ENCODE data around the gene FEZ2.
A peak's percentile ranks its signal among the peaks of the same experiment; 100 is the strongest.

FEZ2 gene

GRCh38 chr2:36530178-36530982 lies 67.6 kb downstream of the FEZ2 start:
- DNase-seq (ENCODE audit: low spot score), result no peak

GRCh38 chr2:36528766-36529392 lies 69.1 kb downstream of the FEZ2 start:
- DNase-seq (ENCODE audit: low spot score), result no peak

DNA sequence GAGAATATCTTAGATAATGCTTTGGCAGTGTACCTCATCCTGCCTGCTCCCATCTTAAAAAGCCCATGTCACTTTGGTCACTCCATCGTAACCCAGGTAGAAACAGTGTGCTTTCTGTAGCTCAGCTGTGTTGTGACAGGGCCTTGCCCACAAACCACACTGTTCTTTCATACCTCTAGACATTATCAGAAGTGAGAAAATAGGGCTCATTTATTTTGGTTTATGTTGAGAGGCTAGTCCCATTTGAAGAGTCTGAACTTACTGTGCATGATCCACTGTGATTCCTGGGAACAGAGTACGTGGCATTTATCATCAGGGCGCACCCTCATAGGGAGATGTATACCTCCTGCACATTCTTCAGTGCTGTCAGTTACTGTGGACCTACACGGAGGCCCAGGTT lies 69.7 kb downstream of the FEZ2 start:
- DNase-seq (ENCODE audit: low spot score), result no peak

- no peak for DNase-seq (ENCODE audit: low spot score)
Measured at GRCh38 chr2:36526226-36526625, 71.7 kb downstream of the FEZ2 start.

DNA sequence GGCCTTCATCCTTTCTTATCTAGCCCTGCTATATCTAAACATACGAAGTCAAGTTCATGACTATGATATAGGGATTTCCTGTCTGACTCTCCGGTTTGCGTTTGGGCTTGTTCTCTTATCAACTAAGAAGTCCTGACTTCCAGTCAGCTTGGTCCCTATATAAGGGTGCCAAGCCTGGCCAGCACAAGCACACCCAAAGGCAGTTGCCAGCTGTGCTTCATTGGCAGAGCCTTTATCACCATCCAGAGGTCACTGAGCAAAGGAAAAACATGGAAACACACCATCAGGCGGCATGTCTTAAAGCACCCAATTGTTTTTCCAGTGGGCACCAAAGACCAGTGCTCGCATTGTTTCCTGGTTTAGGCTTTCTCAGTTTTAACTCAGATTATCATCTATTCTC lies 72.7 kb downstream of the FEZ2 start:
- DNase-seq (ENCODE audit: low spot score), result no peak

DNA sequence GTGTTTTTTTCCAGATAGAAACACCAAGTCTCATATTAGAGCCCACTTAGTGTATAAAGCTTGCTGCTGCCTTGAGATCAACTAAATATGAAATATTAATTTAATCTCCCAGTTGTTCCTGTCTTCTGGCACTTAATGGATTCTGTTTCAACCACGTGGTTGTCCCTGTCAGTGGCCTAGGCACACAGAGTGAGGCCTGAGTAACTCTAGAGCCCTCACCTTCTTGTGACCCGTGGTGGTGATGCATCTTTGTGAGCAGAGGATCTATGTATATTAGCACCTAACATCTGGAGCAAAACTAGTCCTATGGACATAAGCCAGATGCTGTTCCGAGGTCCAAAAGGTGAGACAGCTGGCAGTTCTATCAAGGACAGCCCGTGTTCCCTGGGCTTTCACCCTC lies 74.8 kb downstream of the FEZ2 start:
- no peak for DNase-seq (ENCODE audit: low spot score)

GRCh38 chr2:36520431-36520830 lies 77.5 kb downstream of the FEZ2 start:
- no peak for DNase-seq (ENCODE audit: low spot score)

DNA sequence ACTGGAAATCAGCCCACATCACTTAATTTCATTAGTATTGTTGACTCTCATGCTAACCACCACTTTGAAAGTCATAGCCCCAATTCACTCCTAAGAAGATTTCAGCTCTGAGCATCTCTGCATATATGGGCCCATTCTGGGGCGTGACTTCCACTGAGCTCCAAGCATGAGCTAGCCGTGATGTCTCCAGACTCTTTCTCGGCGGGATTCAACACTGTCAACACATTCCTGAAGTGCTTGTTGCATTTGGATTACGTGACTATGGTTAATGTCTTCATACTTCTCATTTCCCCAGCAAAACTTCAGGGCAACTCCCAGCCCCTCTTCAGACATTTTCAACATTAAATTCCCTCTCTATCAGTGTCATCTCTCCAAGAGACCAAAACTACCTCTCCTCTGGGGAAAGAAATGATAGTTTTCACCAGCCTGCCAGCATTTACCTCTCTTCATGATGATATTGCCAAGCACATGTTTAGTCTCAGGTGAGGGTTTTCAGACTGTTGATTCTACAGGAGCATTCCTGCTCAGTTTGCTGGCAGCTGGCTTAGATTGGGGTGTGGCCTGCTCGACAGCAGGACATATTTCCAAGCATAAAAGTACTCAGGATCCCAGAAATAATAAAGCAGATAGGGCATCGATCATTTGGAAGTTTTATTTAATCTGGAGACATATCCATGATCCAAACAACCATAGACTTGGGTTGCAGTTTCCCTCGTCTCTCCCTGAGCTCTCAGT lies 81.7 kb downstream of the FEZ2 start:
- no peak for DNase-seq (ENCODE audit: low spot score)

DNA sequence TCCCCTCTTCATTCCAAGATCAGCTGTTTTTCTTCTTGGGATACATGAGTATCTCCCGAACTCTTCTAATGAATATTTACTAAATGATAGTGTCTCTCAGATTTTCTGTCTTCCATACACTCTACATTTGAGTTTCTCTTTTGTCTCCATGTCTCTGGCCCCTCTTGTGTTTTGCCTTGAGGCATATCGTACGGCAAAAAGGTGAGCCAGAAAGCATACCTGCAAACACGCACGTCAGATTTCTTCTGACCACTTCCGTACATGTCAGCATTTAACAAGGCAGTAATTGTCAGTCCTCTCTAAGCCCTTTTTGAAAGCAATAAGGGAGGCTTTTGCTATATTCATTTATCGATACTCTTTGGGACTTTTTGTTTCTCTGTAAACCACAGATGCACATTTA lies 82.4 kb downstream of the FEZ2 start:
- no peak for DNase-seq (ENCODE audit: low spot score)

- DNase-seq (ENCODE audit: low spot score), result no peak
Measured at GRCh38 chr2:36513661-36514060, 84.3 kb downstream of the FEZ2 start.

DNA sequence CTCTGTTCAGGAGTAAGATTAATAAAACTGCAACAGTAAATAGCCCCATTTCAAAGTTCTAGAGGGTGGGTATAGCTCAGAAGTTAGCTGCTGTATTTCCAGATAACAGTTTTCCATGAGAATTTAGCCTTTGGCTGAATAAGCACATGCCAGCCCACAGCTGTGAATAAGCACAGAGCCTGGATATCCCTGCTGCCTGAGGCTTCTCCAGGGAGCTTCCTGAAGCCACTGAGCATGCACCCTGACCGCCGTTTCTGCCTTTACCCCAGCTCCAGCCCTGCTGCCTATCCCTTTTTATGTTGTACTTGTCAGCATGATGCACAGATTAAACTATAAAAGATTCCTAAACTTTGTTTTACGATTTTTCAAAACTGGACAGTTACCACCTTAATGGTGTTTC lies 85.3 kb downstream of the FEZ2 start:
- DNase-seq (ENCODE audit: low spot score), result no peak

DNA sequence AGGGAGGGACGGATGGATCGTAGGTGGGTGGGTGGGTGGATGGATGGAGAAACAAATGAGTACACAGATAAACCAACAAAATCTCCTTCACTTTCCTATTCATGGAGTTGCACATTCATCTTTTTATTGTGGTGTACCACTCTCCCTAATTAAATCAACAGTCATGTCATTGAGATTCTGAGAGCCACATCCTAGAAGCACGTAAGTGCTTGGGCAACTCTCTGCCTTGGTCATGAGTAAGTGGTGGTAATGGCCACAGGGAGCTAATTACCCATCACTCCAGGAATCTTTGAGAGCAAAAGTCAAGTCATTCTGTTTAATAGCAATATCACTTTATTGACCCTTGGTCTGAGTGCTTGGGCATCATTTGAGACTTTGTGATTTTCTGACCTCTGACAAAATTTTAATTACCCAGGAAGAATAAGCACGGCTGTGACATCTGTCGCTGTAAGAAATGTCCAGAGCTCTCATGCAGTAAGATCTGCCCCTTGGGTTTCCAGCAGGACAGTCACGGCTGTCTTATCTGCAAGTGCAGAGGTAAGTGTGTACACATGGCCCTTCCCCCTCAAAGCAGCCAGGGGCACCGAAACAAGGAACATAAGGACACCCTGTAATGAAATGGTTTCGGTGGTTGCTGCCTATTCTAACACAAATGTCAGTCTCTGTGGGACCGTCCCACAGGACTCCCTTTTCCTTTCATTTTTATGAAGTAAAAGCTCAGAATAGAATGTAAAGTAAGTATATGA lies 85.9 kb downstream of the FEZ2 start:
- DNase-seq (ENCODE audit: low spot score), result no peak

DNA sequence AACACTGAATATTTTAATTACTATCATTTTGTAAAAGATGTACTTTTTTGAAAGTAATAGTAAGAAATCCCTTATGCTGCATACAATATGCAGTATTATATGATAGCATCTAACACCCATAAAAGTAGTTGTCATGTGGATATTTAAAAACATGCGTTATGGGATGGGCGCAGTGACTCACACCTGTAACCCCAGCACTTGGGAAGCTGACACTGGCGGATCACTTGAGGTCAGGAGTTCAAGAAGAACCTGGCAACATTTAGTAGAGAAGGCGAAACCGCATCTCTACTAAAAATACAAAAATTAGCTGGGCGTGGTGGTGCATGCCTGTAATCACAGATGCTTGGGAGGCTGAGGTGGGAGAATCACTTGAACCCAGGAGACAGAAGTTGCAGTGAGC lies 88.9 kb downstream of the FEZ2 start:
- DNase-seq (ENCODE audit: low spot score), result no peak

DNA sequence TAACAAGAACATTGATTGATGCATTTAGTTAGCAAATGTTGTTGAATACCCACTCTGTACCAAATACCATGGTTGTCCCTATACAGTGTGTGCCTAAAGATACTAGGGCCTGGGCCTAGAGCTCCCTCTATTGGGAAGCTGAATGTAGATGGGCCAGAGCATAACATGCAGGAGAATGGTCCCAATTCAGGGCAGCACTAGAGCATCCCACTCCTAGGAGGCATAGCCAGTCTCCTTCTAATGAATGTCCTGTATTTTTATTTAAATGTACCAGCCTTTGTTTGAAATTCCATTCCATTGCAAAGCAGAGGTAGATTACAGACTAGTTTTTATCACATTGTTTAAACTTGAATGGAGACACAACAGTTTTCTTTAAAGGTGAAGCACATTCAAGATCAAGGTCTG lies 90.6 kb downstream of the FEZ2 start:
- peak; percentile 34 for DNase-seq (ENCODE audit: low spot score)
